Measurements from ENCODE around the gene GAST. TPM values are rescaled to one million over a fixed set of nuclear protein-coding genes. Genes with fewer than 3 reads are reported as not detected.

The GAST gene
- total and polyA plus RNA-seq, 10 donors: not detected

DNA sequence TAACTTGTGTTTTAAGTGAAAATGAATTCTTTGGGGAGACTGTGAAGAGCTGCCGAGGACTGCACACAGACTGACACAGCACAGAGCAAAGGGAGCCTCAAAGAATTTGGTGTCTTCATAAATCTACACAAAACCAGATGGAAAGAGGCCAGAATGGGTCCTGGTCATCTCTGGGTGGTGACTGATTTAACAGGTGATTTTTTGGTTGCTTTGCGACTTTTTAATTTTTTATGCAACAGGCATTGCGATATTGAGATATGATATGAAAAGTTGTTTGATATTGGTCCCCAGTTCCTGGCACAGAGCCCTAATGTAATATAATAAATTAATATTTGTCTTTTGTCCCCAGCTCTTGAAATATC, 36.1 kb upstream of the GAST start:
- peaks cover 27 to 90% (median 64%) of the 10 kb centered on the region in 6 donors for H3K4me1 ChIP-seq
- no peaks in the 10 kb centered on the region for H3K36me3 ChIP-seq
- no peaks in the 10 kb centered on the region for H3K27me3 ChIP-seq (replicated peaks in 1 of 7)
- 74 to 85% (median 80%) methylated on average over 3 of the region's 3 CpGs for WGBS, 5 donors
- peak overlapping the region in 7 of 8 donors; percentile 9 to 92 (median 91) for H3K27ac ChIP-seq
- no peak for DNase-seq
- intact Hi-C loops (cut with DNase I; ENCODE audit: low total_unique reads): no loop called here
- TF ChIP-seq POLR2AphosphoS5 (IDR thresholded peaks at IDR 0.05): no peak
- TF ChIP-seq POLR2A (IDR thresholded peaks at IDR 0.05): no peak
- TF ChIP-seq CTCF (IDR thresholded peaks at IDR 0.05 in 8 of 11, conservative IDR thresholded peaks at IDR 0.05 in 3 of 11): no peak
- H3K4me3 ChIP-seq: peak overlapping the region in 1 of 8 donors; percentile 70
- H3K9me3 ChIP-seq: no peaks in the 10 kb centered on the region

DNA sequence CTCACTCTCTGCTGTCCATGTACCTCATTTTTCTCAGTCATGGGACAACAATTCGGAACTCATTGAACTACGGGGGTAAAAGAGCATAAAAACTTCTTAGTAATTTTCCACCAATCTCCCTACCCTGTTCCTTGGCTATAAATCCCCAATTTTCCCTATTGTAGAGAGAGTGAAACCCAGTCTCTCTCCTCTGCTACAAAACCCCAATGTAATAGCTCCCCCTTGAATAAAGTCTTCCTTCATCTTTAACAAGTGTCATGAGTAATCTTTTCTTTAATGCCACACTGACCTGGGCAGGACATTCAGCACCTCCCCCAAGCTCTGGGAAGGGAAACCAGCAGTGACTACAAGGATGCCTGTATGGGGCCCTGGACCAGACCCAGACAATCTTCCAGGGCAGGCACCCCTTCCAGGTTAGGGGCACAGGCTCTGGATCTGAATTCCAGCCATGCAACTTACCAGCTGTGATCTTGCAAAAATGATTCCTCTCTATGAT, 33.7 kb upstream of the GAST start:
- Histone ChIP-seq H3K4me3 (peak overlapping the region in 7 of 8 donors; percentile 22 to 70 (median 35)), H3K9me3 (no peaks in the 10 kb centered on the region), H3K36me3 (no peaks in the 10 kb centered on the region), H3K4me1 (peaks cover 27 to 80% (median 58%) of the 10 kb centered on the region in 6 donors), H3K27ac (peak overlapping the region; percentile 83 to 92 (median 90)), H3K27me3 (replicated peaks in 1 of 7) (no peaks in the 10 kb centered on the region)
- intact Hi-C loops (cut with DNase I; ENCODE audit: low total_unique reads): no loop called here
- WGBS, 5 donors: 60 to 76% (median 74%) methylated on average over 2 of the region's 2 CpGs
- TF ChIP-seq POLR2AphosphoS5 (IDR thresholded peaks at IDR 0.05) (peak in 2 of 3 donors; percentile 52 to 73), CTCF (IDR thresholded peaks at IDR 0.05 in 8 of 11, conservative IDR thresholded peaks at IDR 0.05 in 3 of 11) (no peak)
- no peak for DNase-seq

- no peak for DNase-seq
- WGBS, 5 donors: 1 to 3% (median 2%) methylated on average over 6 of the region's 6 CpGs
- intact Hi-C loops (cut with DNase I; ENCODE audit: low total_unique reads): no loop called here
- Histone ChIP-seq H3K36me3 (no peaks in the 10 kb centered on the region), H3K27ac (peak overlapping the region; percentile 83 to 92 (median 90)), H3K9me3 (no peaks in the 10 kb centered on the region), H3K4me3 (peak overlapping the region in 7 of 8 donors; percentile 22 to 70 (median 35)), H3K27me3 (replicated peaks in 1 of 7) (no peaks in the 10 kb centered on the region), H3K4me1 (peaks cover 27 to 73% (median 52%) of the 10 kb centered on the region in 6 donors)
- TF ChIP-seq POLR2A (IDR thresholded peaks at IDR 0.05) (peak in 1 of 3 donors; percentile 12), CTCF (IDR thresholded peaks at IDR 0.05 in 8 of 11, conservative IDR thresholded peaks at IDR 0.05 in 3 of 11) (peak in 5 of 11 experiments; percentile 14 to 50 (median 36)), POLR2AphosphoS5 (IDR thresholded peaks at IDR 0.05) (peak in 1 of 3 donors; percentile 74)
Measured at GRCh38 chr17:41678907-41679739, 33.0 kb upstream of the GAST start.

DNA sequence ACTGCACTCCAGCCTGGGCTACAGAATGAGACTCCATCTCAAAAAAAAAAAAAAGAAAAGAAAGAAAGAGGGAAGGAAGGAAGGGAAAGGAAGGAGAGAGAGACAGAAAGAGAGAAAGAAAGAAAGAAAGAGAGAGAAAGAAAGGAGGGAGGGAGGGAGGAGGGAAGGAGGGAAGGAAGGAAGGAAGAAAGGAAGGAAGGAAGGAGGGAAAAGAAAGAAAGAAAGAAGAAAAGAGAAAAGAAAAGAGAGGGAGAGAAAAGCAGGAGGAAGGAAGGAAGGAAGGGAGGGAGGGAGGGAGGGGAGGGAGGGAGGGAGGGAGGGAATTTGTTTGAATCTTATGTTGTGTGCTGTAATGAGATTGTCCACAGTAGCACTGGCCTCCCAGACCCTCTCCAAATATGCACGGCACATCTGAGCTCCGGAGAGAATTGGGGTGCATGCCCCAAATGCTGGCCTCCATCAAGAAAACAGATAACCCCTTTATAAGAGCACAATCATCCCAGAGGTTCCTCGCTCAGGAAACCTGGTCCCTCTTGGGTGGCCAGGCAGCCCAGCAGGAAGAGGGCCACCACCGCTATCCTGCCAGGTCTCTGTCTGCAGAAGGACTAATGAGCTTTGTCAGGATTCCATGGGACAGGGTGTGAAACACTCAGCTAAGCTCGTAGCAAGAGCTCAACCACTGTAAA, 32.2 kb upstream of the GAST start:
- no peak overlapping the region for H3K4me3 ChIP-seq
- H3K4me1 ChIP-seq: peaks cover 27 to 66% (median 50%) of the 10 kb centered on the region in 6 donors
- intact Hi-C loops (cut with DNase I; ENCODE audit: low total_unique reads): no loop called here
- peak overlapping the region; percentile 63 to 92 (median 90) for H3K27ac ChIP-seq
- WGBS, 5 donors: 70 to 83% (median 78%) methylated on average over 5 of the region's 5 CpGs
- no peaks in the 10 kb centered on the region for H3K36me3 ChIP-seq
- DNase-seq: no peak
- no peak for TF ChIP-seq POLR2A (IDR thresholded peaks at IDR 0.05)
- no peak for TF ChIP-seq POLR2AphosphoS5 (IDR thresholded peaks at IDR 0.05)
- TF ChIP-seq CTCF (IDR thresholded peaks at IDR 0.05 in 8 of 11, conservative IDR thresholded peaks at IDR 0.05 in 3 of 11): no peak
- H3K9me3 ChIP-seq: no peaks in the 10 kb centered on the region
- H3K27me3 ChIP-seq (replicated peaks in 1 of 7): no peaks in the 10 kb centered on the region
